ENCODE measurements around the gene FMN1. TPM values are rescaled to one million over a fixed set of nuclear protein-coding genes. Genes with fewer than 3 reads are reported as not detected.

FMN1 gene
- total and polyA plus RNA-seq, 10 of the 15 experiments (the other 5 are each of a cell fraction or from before 2014, with no cell fraction given): 0.05 to 0.16 (median 0.08) TPM; not detected in 4

GRCh38 chr15:33194237-33194636 lies 277 bp downstream of the FMN1 start:
- H3K9ac ChIP-seq (ENCODE audit: control insufficient read depth, insufficient read depth, low read length): no peak overlapping the region
- DNase-seq (ENCODE audit: low read depth, low spot score) (no peak), FAIRE-seq (no peak), ATAC-seq (no peak)
- peaks cover 10% of the 10 kb centered on the region for H3K4me1 ChIP-seq (ENCODE audit: control insufficient read depth, insufficient read depth, low read length)
- peaks cover 0 to 9% of the 10 kb centered on the region in 2 experiments; a peak in 3 of 4 replicates for H3K27me3 ChIP-seq (replicated peaks in 1 of 2; ENCODE audit: control insufficient read depth in 2 of 2, insufficient read depth in 2 of 2, low read length in 1 of 2)
- TF ChIP-seq PBX3 (IDR thresholded peaks at IDR 0.05; ENCODE audit: insufficient replicate concordance, low read depth, low read length): no peak
- no peak for TF ChIP-seq BMI1 (IDR thresholded peaks at IDR 0.05; ENCODE audit: borderline replicate concordance)
- TF ChIP-seq RBBP5 (conservative IDR thresholded peaks at IDR 0.05): no peak
- TF ChIP-seq, protein P1, sequence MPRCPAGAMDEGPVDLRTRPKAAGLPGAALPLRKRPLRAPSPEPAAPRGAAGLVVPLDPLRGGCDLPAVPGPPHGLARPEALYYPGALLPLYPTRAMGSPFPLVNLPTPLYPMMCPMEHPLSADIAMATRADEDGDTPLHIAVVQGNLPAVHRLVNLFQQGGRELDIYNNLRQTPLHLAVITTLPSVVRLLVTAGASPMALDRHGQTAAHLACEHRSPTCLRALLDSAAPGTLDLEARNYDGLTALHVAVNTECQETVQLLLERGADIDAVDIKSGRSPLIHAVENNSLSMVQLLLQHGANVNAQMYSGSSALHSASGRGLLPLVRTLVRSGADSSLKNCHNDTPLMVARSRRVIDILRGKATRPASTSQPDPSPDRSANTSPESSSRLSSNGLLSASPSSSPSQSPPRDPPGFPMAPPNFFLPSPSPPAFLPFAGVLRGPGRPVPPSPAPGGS (IDR thresholded peaks at IDR 0.05; ENCODE audit: borderline replicate concordance, insufficient read depth, low read depth, low read length, poor library complexity, severe bottlenecking): no peak
- no peak for TF ChIP-seq IKZF1 (conservative IDR thresholded peaks at IDR 0.05)
- TF ChIP-seq IRF4 (IDR thresholded peaks at IDR 0.05; ENCODE audit: low read depth, low read length): no peak
- no peak for TF ChIP-seq NR2C1 (IDR thresholded peaks at IDR 0.05)
- no peaks in the 10 kb centered on the region for H3K79me2 ChIP-seq (ENCODE audit: control insufficient read depth, insufficient read depth, low read length)
- 22% methylated on average over 16 of the region's 17 CpGs for WGBS (ENCODE audit: insufficient coverage, insufficient replicate concordance, low lambda C conversion rate, missing lambda C conversion rate)
- in situ Hi-C loops (cut with MboI) (no loop called here), intact Hi-C loops (cut with micrococcal nuclease; ENCODE audit: unreplicated experiment) (no loop called here)
- CTCF ChIA-PET: interaction anchor here (0.6 to 2.4 kb wide), 2 partner anchors 22 to 152 kb away, joined by 3 to 5 read pairs; no protein-coding TSS in a partner anchor
- no peak overlapping the region for H2AFZ ChIP-seq (ENCODE audit: control insufficient read depth, low read depth, low read length)
- no TSS peak for BruUV-seq (replicated peaks)
- no peaks in the 10 kb centered on the region for H4K20me1 ChIP-seq (ENCODE audit: control insufficient read depth, insufficient read depth)
- SMC1A ChIA-PET (ENCODE audit: uncharacterized antibody, unreplicated experiment): no interaction called here
- POLR2A ChIA-PET: no interaction called here
- RAD21 ChIA-PET (ENCODE audit: unreplicated experiment): interaction anchor here (0.6 to 1.0 kb wide), 3 partner anchors 11 to 38 kb away, joined by 3 to 4 read pairs (median 3); no protein-coding TSS in a partner anchor
- H3K9me3 ChIP-seq (replicated peaks; ENCODE audit: control insufficient read depth, insufficient read depth, low read length): no peaks in the 10 kb centered on the region; the same call in 1 of the 3 replicates
- peak overlapping the region; percentile 85; the same call in 1 of the 2 replicates for H3K4me2 ChIP-seq (ENCODE audit: control insufficient read depth, insufficient read depth)
- H3K4me3 ChIP-seq: no peak overlapping the region; the same call in 1 of the 2 replicates
- H3K36me3 ChIP-seq (ENCODE audit: control insufficient read depth in 2 of 2, insufficient read depth in 2 of 2, low read length in 1 of 2): no peaks in the 10 kb centered on the region
- H3K27ac ChIP-seq (ENCODE audit: control insufficient read depth, insufficient read depth): no peak overlapping the region

Measured in GM12878 (cell line).